ENCODE data around the gene VCL.
A peak's percentile ranks its signal among the peaks of the same experiment; 100 is the strongest.
"Not testable (repeated sequence)": the region's sequence is repeated elsewhere in the genome, so short reads cannot be mapped to it uniquely, and the experiment has no call there.

VCL gene

GRCh38 chr10:73973427-73973826, 24.5 kb upstream of the VCL start:
- DNase-seq, result no peak

DNA sequence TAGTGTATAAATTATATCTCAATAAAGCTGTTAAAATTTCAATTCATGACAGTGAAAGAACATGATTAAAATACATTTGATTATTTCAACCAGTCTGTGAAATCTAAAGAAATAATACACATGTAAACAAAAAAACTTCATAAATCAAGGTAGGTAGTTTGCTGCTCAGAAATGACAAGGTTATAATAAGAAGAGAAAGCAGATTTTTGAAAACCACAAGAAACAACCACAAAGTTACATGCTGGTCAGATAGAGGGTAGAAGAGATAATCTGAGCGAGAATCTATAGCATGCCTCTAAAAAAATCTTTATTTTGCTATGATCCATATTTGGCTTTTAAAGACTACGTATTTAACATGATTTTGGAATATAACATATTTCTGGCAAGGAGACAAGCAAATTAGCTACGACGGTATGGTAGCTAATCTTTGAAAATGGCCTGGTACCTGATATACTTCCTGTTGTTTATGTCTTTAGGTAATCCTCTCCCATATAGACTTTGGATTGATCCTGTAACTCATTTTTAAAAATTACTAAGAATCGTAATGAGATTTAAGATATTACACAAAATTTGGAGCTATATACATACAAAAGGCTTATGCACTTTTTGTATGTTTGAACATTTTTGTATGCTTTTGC, 23.5 kb upstream of the VCL start:
- DNase-seq, result no peak

GRCh38 chr10:73975388-73975787, 22.5 kb upstream of the VCL start:
- no peak for DNase-seq

- DNase-seq, result no peak
Measured at GRCh38 chr10:73979141-73979808, 18.6 kb upstream of the VCL start.

- DNase-seq, result no peak
Measured at GRCh38 chr10:73979809-73980433, 18.0 kb upstream of the VCL start.

DNA sequence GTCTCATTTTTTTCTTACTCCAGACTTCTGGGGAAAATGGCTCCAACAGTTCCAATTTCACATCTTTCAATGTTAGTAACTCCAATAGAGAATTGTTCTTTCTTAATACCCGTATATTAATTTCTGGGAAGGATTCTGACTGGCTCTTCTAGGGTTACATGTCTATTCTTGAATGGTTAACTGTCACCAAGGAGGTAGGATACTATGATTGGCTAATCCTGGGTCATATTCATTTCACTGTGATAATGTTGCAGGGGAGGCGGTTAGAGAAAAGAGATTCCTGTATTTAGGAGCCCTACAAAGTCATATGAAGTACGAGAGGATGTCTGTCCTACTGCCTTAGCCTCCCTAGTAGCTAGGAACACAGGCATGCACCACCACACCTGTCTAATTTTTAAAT, 16.1 kb upstream of the VCL start:
- no peak for DNase-seq

- no peak for DNase-seq
Measured at GRCh38 chr10:73983096-73984047, 14.5 kb upstream of the VCL start.

DNA sequence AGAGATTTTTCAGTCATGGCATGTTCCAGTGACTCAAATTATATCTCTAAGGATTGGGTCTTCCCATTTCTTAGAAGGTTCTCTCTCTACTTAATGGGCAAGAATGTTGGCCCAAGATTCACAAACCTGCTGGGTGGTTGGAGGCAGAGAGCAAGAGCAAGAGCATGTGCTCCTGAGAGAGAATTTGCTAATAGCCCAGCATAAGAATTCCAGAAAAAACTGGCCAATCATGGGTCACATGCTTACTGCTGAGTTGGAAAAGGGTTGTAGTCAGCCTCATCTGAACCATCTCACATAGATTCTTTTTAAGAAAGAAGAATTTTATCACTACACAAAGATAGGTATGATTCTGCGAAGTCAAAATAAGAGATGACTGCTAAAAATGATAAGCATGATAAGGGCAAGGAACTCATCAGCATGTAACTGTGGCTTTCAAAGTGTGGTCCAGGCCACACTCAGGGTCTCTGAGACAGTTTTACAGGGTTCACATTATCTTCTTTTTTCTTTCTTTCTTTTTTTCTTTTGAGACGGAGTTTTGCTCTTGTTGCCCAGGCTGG, 8.2 kb upstream of the VCL start:
- DNase-seq, result no peak

DNA sequence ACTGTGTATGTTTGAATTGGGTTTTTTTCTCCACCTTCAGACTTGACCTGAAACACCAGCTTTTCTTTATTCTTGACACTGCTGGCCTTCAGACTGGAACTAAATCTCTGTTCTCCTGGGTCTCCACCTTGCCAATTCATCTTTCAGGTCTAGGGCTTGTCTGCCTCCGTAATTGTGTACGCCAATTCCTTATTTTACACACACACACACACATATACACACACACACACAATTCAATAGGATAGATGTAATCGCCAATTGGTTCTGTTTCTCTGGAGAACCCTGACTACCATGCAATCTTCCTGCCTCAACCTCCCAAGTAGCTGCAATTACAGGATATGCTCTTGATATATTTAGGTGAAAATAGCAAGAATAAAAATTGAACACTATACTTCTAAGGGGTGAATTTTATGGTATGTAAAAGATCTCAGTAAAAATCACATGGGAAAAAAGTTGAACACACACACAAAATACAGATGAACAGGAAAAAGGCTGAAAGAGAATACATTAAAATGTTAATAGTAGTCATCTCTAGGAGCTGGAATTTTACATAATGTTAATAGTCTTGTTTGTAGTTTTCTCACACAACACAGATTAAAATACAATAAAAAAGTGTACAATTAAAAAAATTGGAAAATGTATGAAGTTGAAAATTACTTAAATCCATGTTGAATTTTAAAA, 6.6 kb upstream of the VCL start:
- DNase-seq, result no peak

- no peak for DNase-seq
Measured at GRCh38 chr10:73991884-73992245, 6.1 kb upstream of the VCL start.

DNA sequence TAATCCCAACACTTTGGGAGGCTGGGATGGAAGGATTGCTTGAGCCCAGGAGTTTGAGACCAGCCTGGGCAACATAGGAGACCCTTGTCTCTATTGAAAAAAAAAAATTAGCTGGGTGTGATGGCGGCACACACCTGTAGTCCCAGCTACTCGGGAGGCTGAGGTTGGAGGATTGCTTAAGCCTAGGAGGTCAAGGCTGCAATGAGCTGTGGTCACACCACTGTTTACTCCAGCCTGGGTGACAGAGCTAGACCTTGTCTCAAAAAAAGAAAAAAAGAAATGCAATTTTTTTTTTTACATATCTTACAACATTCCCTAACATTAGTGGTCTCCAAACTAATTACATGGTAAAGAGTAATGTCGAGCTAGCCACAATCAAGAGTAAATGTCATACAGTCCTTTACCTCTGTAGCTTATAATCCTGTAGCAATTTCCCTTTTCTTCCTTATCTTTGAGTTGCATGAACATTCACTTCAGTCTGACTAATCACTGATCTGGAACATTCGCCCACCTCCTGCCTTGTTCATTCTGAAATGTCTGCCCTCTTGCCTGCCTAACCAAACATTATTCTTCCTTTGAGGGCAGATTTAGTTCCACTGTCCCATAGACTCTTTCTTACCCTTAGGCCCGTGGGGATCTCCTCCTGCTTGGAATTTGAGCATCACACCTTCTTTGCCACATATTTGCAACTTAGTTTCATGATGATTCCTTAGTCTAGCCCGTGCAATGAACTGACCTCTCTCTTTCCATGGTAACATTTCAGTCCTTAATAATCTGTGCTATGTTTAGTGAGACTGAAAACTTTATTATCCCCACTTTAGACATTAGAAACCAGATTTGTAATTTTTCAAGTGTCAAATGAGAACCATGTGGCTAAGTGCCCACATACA, 4.8 kb upstream of the VCL start:
- no peak for DNase-seq

- DNase-seq, result no peak
Measured at GRCh38 chr10:73995035-73995358, 2.9 kb upstream of the VCL start.

DNA sequence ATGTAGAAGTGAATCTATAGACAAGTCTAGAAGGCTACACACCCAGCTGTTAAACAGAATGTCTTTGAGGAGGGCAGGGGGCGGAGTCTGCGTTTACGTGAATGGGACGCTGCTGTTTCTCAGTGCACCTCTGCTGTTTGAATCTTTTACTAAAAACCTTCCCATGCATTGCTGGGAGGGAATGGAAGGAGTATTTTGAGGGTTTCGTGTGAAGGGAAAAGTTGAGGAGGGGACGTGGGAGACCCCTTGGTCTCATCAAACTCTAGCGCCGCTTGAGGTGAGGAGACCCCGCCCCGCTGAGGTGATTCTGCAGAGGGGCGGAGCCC, 492 bp upstream of the VCL start:
- DNase-seq, result no peak

GRCh38 chr10:73998623-73998928, 660 bp downstream of the VCL start:
- DNase-seq, result peak; percentile 73

DNA sequence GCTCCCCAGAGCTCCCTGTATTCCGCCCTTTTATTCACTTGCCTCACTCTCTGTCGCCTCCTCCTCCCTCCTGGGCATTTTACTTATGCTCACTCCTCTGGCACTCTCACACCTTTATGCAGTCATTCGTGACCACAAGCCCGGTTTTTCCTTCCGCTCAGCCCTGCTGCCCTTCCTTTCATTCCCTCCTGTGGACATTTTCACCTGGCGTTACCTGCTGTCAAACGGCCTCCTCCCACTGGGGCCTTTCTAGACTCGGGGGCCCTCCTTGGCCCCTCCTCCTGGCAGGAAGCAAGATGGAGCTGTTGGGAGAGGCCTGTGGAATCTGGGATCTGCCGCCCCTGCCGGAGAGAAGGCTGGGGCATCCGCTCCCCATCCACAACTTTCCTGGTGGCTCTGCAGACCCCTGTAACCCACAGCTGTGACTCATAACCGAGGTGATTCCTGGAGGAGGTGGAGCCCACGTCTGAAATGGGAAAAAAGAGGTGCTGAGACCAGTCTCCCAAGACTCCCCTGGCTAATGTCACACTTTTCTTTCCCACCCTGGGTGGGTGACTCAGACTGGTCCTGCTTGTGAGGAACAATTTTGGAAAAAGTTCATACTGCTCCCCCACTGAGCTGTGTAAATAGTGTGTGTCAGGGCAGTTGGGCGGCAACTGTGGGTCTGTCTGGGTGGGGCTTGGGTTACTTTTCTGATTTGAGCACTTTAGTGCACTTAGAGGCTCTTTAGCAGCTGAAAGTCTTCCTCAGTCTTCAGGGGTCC, 1.2 kb downstream of the VCL start:
- peak; percentile 86 for DNase-seq

GRCh38 chr10:73999703-74000102, 1.8 kb downstream of the VCL start:
- peak; percentile 81 for DNase-seq

DNA sequence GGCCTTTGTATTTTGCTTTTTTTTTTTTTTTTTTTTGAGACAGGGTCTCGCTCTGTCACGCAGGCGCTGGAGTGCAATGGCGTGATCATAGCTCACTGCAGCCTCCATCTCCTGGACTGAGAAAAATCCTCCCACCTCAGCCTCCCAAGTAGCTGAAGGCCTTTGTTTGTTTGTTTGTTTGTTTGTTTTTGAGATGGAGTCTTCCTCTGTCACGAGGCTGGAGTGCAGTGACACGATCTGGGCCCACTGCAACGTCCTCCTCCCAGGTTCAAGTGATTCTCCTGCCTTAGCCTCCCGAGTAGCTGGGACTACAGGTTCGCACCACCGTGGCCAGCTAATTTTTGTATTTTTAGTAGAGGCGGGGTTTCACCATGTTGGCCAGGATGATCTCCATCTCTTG, 2.3 kb downstream of the VCL start:
- not testable (repeated sequence) for DNase-seq

- no peak for DNase-seq
Measured at GRCh38 chr10:74000892-74001669, 3.2 kb downstream of the VCL start.

DNA sequence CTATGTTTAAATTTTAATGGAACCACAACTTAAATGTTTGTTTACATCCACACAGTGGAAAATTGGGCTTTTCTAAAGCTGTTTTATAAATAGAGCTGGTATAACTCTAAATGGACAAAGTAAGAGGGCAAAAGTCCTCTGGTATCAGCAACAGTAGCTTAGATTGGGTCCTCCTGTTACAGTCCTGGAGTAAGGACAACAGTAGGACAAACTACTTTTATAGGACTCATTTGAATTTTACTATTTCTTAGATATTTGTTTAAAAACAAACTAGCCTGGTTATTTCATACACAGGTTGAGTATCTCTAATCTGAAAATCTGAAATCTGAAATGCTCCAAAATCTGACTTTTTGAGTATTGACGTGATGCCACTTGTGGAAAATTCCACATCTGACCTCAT, 8.4 kb downstream of the VCL start:
- DNase-seq, result no peak

DNA sequence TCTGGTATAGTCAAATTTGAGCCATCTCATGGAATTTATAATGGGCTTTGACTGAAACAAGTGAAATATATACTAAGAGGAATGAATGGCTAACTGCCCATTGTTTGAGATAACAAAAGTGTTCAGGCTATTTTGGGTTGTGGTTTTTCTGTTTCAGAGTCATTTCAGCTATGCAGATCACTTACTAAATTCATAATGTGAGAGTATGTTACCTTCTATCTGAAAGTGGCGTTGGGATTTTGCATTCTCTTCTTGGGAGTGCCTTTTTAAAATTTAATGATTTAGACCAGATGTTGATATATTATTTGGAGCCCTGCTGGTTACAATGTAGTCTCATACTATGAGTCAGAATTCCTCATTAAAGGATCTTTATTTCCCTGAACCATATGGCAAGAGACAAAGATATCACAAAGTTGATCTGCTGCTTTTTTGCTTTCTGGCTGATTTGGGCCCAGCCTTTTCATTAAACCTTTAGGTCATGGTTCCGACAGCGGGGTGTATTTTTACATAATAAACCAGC, 10.4 kb downstream of the VCL start:
- peak; percentile 42 for DNase-seq
